OCI-LY7 (cell line): ENCODE results near the gene TMEM234.

ENCODE experiments used
- EZH2phosphoT487 ChIP-seq: fragments of 200-600 bp; sonication (generic); IDR thresholded peaks from 2 replicates; pipeline ENCODE4 v1.6.1; 2018; ENCODE audit warnings: low read depth, borderline replicate concordance, mild to moderate bottlenecking, mixed run types, antibody characterized with exemption, low read length, moderate library complexity, mixed read lengths
- TF ChIP-seq, protein P1 (sequence below): fragments of 200-600 bp; sonication (generic); conservative IDR thresholded peaks from 2 replicates; pipeline ENCODE4 v1.5.1; 2014; ENCODE audit warnings: mild to moderate bottlenecking, antibody characterized with exemption, low read length, moderate library complexity, mixed read lengths

DNA sequence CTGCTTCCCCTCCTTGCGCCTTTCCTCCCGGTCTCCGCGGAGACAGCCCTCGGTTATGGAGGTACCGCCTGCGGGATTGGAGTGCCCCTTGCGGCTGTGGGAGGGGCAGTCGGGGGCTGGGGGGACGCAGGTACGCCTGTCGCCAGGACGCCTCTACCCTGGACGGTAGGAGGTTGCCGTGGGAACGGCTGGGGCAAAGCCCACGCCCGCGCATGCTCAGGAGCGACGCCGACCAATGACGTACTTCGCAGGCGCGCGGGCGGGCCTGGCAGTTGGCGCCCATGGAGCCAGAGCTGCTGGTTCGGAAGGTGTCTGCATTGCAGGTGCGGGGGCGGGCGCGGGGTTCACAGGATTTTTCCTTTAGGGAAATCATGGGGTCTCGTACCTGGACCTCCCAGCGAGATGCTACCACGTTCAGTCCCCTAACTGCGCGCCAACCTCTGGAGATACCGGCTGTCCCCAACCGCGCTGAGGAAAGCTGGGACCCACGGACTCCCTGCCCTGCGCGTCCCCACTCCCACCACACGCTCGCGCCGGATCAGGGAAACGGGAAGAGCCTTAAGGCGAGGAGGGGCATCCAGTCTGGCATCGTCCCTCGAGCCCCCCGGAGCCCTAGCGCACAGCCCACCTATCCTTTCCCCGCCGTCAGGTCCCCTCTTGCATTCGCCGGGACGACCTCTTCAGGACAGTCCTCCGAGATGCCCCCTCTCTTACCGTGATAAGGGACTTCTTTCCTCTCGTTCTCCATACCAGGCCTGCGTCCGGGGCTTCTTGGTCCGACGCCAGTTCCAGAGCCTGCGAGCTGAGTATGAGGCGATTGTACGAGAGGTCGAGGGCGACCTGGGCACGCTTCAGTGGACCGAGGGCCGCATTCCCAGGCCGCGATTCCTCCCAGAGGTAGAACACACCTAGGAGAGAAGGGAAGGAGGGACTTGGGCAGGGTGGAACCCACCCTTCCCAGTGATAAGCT lies 16.5 kb downstream of the TMEM234 start, which contains the start of gene IQCC:
- TF ChIP-seq, protein P1, sequence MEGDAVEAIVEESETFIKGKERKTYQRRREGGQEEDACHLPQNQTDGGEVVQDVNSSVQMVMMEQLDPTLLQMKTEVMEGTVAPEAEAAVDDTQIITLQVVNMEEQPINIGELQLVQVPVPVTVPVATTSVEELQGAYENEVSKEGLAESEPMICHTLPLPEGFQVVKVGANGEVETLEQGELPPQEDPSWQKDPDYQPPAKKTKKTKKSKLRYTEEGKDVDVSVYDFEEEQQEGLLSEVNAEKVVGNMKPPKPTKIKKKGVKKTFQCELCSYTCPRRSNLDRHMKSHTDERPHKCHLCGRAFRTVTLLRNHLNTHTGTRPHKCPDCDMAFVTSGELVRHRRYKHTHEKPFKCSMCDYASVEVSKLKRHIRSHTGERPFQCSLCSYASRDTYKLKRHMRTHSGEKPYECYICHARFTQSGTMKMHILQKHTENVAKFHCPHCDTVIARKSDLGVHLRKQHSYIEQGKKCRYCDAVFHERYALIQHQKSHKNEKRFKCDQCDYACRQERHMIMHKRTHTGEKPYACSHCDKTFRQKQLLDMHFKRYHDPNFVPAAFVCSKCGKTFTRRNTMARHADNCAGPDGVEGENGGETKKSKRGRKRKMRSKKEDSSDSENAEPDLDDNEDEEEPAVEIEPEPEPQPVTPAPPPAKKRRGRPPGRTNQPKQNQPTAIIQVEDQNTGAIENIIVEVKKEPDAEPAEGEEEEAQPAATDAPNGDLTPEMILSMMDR = no peak
- no peak for TF ChIP-seq EZH2phosphoT487
